ENCODE measurements around the gene TSPOAP1.

Gene TSPOAP1

GRCh38 chr17:58332778-58333735 is 4.5 kb upstream of the TSPOAP1 start:
- no peak for TF ChIP-seq CSDC2 (CRISPR knock-in tag; IDR thresholded peaks at IDR 0.05)
- TF ChIP-seq GLIS3 (CRISPR knock-in tag; IDR thresholded peaks at IDR 0.05): no peak
- no peak for TF ChIP-seq ZNF70 (CRISPR knock-in tag; IDR thresholded peaks at IDR 0.05)
- TF ChIP-seq CSRNP3 (CRISPR knock-in tag; IDR thresholded peaks at IDR 0.05): no peak
- no peak for TF ChIP-seq ZNF565 (CRISPR knock-in tag; conservative IDR thresholded peaks at IDR 0.05; ENCODE audit: low read depth)
- TF ChIP-seq ZNF8 (CRISPR knock-in tag; IDR thresholded peaks at IDR 0.05): no peak
- no peak for TF ChIP-seq ISL1 (CRISPR knock-in tag; IDR thresholded peaks at IDR 0.05)
- ATAC-seq: no peak

- TF ChIP-seq RARB (CRISPR knock-in tag; IDR thresholded peaks at IDR 0.05) (no peak), TOX (CRISPR knock-in tag; IDR thresholded peaks at IDR 0.05; ENCODE audit: borderline replicate concordance) (no peak), ZFP3 (CRISPR knock-in tag; IDR thresholded peaks at IDR 0.05) (no peak), POU6F1 (CRISPR knock-in tag; IDR thresholded peaks at IDR 0.05; ENCODE audit: borderline replicate concordance, low read depth) (no peak), PPARA (CRISPR knock-in tag; IDR thresholded peaks at IDR 0.05; ENCODE audit: borderline replicate concordance) (no peak), CSDC2 (CRISPR knock-in tag; IDR thresholded peaks at IDR 0.05) (no peak), SNAI2 (CRISPR knock-in tag; IDR thresholded peaks at IDR 0.05) (no peak), ZNF8 (CRISPR knock-in tag; IDR thresholded peaks at IDR 0.05) (no peak), ZC3H10 (CRISPR knock-in tag; IDR thresholded peaks at IDR 0.05) (no peak), ISL1 (CRISPR knock-in tag; IDR thresholded peaks at IDR 0.05) (no peak)
- no peak for ATAC-seq
These were observed 3.5 kb upstream of the TSPOAP1 start for GRCh38 chr17:58331815-58332777.

- TF ChIP-seq ZFP3 (CRISPR knock-in tag; IDR thresholded peaks at IDR 0.05): no peak
- no peak for TF ChIP-seq BACH2 (CRISPR knock-in tag; IDR thresholded peaks at IDR 0.05; ENCODE audit: borderline replicate concordance)
- no peak for TF ChIP-seq TSHZ2 (CRISPR knock-in tag; IDR thresholded peaks at IDR 0.05)
- TF ChIP-seq ISL1 (CRISPR knock-in tag; IDR thresholded peaks at IDR 0.05): no peak
- TF ChIP-seq ZC3H10 (CRISPR knock-in tag; IDR thresholded peaks at IDR 0.05): no peak
- no peak for TF ChIP-seq POU6F1 (CRISPR knock-in tag; IDR thresholded peaks at IDR 0.05; ENCODE audit: borderline replicate concordance, low read depth)
- TF ChIP-seq ZNF8 (CRISPR knock-in tag; IDR thresholded peaks at IDR 0.05): no peak
- TF ChIP-seq RARB (CRISPR knock-in tag; IDR thresholded peaks at IDR 0.05): no peak
- no peak for TF ChIP-seq PPARA (CRISPR knock-in tag; IDR thresholded peaks at IDR 0.05; ENCODE audit: borderline replicate concordance)
- no peak for TF ChIP-seq CSDC2 (CRISPR knock-in tag; IDR thresholded peaks at IDR 0.05)
- no peak for ATAC-seq
These were observed 2.6 kb upstream of the TSPOAP1 start for GRCh38 chr17:58330997-58331814.
